CD8-positive, alpha-beta memory T cell (primary cell): ENCODE measurements around the gene RRAD. TPM values are rescaled to one million over a fixed set of nuclear protein-coding genes. Genes with fewer than 3 reads are reported as not detected.
"Not testable (repeated sequence)": the region's sequence is repeated elsewhere in the genome, so short reads cannot be mapped to it uniquely, and the experiment has no call there.

Experiments used
- CTCF ChIA-PET: fragments of 350-600 bp; sonication (Branson Sonifier 250); formaldehyde crosslinking; loops from one replicate; lab custom pipeline; 2021; ENCODE audit warnings: antibody characterized with exemption; lab: Charles Lee
- POLR2A ChIA-PET: fragments of 350-600 bp; sonication (Branson Sonifier 250); formaldehyde crosslinking; loops from one replicate; lab custom pipeline; 2021; ENCODE audit warnings: antibody characterized with exemption; lab: Charles Lee
- DNase-seq, 5 donors: peaks; one replicate each; pipeline versions ENCODE4 v3.0.0 to v3.0.0-alpha.2; 2020 to 2022; ENCODE audit warnings: mixed read lengths in 1 of 5
- H3K27ac ChIP-seq: one replicate; pipeline ENCODE4 v1.7.0; 2013; ENCODE audit warnings: low read depth, mild to moderate bottlenecking, low read length, moderate library complexity
- H3K27me3 ChIP-seq: 2 replicates; pipeline ENCODE4 v1.7.0; 2013; ENCODE audit warnings: low read length, mild to moderate bottlenecking; ENCODE audit not compliant: insufficient read depth, poor library complexity, severe bottlenecking
- H3K36me3 ChIP-seq: 2 replicates; pipeline ENCODE4 v1.7.0; 2013; ENCODE audit warnings: mild to moderate bottlenecking, low read length, moderate library complexity; ENCODE audit not compliant: insufficient read depth
- H3K4me1 ChIP-seq: 2 replicates; pipeline ENCODE4 v1.7.0; 2013; ENCODE audit warnings: mild to moderate bottlenecking, low read length, moderate library complexity; ENCODE audit not compliant: insufficient read depth
- H3K4me3 ChIP-seq: 2 replicates; pipeline ENCODE4 v1.7.0; 2013; ENCODE audit warnings: mild to moderate bottlenecking, low read length
- H3K9me3 ChIP-seq: 2 replicates; pipeline ENCODE4 v1.7.0; 2013; ENCODE audit warnings: mild to moderate bottlenecking, low read length
- H3K27ac Mint-ChIP-seq, 8 donors: one replicate each; pipeline ENCODE4 v1.8.0; 2020 to 2021; ENCODE audit warnings: mixed read lengths in 8 of 8, mild to moderate bottlenecking in 6 of 8, inconsistent platforms in 3 of 8, moderate library complexity in 3 of 8
- H3K27me3 Mint-ChIP-seq, 2 donors: one replicate each; pipeline ENCODE4 v1.8.0; 2020 to 2021; ENCODE audit warnings: mixed read lengths in 2 of 2, mild to moderate bottlenecking in 1 of 2, moderate library complexity in 1 of 2
- H3K36me3 Mint-ChIP-seq, 3 donors: one replicate each; pipeline ENCODE4 v1.8.0; 2020 to 2021; ENCODE audit warnings: mixed read lengths in 3 of 3, inconsistent platforms in 1 of 3, mild to moderate bottlenecking in 1 of 3
- H3K4me1 Mint-ChIP-seq, 3 donors: one replicate each; pipeline ENCODE4 v1.8.0; 2020 to 2021; ENCODE audit warnings: mixed read lengths in 3 of 3, inconsistent platforms in 1 of 3, mild to moderate bottlenecking in 1 of 3
- H3K4me3 Mint-ChIP-seq, 7 donors: one replicate each; pipeline ENCODE4 v1.8.0; 2020 to 2021; ENCODE audit warnings: mixed read lengths in 7 of 7, mild to moderate bottlenecking in 6 of 7, moderate library complexity in 4 of 7, inconsistent platforms in 2 of 7
- H3K9me3 Mint-ChIP-seq, 5 donors: one replicate each; pipeline ENCODE4 v1.8.0; 2020 to 2022; ENCODE audit warnings: mixed read lengths in 5 of 5, mild to moderate bottlenecking in 3 of 5, moderate library complexity in 2 of 5, inconsistent platforms in 1 of 5
- polyA plus RNA-seq: library from polyadenylated mRNA; unstranded; fragments of 300-500 nt; fragmentation: Illumina TruSeq; gene quantifications from one replicate; pipeline ENCODE4 v1.2.3, GENCODE V29; 2021
- total RNA-seq, 2 experiments: library from RNA; stranded (reverse); gene quantifications; one replicate each; pipeline ENCODE4 v1.2.3, GENCODE V29; 2021

Gene RRAD
- total and polyA plus RNA-seq, 3 experiments from 2014 or later = 0.60 to 0.88 TPM; not detected in 1

DNA sequence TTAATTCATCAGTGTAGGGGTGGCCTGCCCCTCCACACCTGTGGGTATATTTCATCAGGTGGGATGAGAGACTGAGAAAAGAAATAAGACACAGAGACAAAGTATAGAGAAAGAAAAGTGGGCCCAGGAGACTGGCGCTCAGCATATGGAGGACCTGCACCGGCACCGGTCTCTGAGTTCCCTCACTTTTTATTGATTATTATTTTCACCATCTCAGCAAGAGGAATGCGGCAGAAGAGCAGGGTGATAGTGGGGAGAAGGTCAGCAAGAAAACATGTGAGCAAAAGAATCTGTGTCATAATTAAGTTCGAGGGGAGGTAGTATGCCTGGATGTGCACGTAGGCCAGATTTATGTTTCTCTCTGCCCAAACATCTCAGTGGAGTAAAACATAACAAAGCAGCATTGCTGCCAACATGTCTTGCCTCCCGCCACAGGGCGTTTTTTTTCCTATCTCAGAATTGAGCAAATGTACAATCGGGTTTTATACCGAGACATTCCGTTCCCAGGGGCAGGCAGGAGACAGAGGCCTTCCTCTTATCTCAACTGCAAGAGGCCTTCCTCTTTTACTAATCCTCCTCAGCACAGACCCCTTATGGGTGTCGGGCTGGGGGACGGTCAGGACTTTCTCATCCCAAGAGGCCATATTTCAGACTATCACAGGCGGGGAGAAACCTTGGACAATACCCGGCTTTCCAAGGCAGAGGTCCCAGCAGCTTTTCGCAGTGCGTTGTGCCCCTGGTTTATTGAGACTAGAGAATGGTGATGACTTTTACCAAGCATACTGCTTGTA lies 30.2 kb upstream of the RRAD start:
- H3K4me1 ChIP-seq, DNase-seq, H3K4me3 ChIP-seq, H3K9me3 ChIP-seq, H3K9me3 Mint-ChIP-seq, H3K27ac ChIP-seq, H3K36me3 ChIP-seq, H3K27ac Mint-ChIP-seq, CTCF ChIA-PET, H3K27me3 ChIP-seq, POLR2A ChIA-PET, H3K4me1 Mint-ChIP-seq, H3K4me3 Mint-ChIP-seq: not testable (repeated sequence)
- H3K36me3 Mint-ChIP-seq = peaks cover 0 to 11% (median 0%) of the 10 kb centered on the region in 3 donors
- peaks cover 17 to 29% of the 10 kb centered on the region in 2 donors for H3K27me3 Mint-ChIP-seq

GRCh38 chr16:66954097-66954659 lies 28.8 kb upstream of the RRAD start:
- Mint-ChIP-seq H3K9me3 (peaks cover 0 to 4% (median 0%) of the 10 kb centered on the region in 5 donors), H3K27ac (peak overlapping the region in 2 of 8 donors; percentile 31 to 40), H3K4me3 (peak overlapping the region in 1 of 7 donors; percentile 11), H3K27me3 (peaks cover 24 to 42% of the 10 kb centered on the region in 2 donors), H3K4me1 (peaks cover 0 to 6% (median 3%) of the 10 kb centered on the region in 3 donors), H3K36me3 (peaks cover 0 to 11% (median 0%) of the 10 kb centered on the region in 3 donors)
- ChIA-PET POLR2A (no interaction called here), CTCF (interaction anchor here (0.7 to 2.4 kb wide), 11 partner anchors 11 to 244 kb away, joined by 3 to 6 read pairs (median 3); no protein-coding TSS in a partner anchor)
- Histone ChIP-seq H3K36me3 (no peaks in the 10 kb centered on the region), H3K9me3 (no peaks in the 10 kb centered on the region), H3K27ac (no peak overlapping the region), H3K4me3 (no peak overlapping the region), H3K27me3 (peaks cover 12% of the 10 kb centered on the region), H3K4me1 (no peaks in the 10 kb centered on the region)
- peak; percentile 52 to 77 (median 58) for DNase-seq

DNA sequence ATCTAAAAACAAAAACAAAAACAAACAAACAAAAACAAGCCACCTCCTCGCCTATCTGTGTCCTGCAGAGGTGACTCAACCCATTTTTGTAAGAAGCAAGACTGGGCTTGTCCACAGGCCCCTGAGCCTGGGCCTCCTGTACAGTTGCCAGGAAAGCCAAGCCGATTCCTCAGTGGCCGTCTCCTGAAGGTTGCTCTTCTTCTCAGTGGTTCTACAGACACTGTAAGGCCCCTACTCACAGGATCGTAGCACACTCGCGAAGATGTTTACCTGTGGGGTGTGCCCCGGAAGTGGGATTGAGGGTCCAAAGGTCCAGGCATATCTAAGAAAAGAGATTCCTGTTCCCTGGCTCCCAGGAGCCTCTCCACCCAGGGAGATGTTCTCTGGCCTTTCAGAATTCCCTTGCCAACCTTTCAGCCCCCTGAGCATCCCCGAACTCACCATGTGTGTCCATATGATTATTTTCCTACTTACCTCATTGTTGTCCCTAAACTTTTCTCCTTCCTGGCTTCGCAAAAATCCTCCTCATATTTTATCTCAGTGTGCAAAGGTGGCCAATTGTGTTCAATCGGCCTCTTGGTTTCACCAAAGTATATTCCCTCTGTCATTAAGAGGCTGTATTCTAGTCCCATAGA lies 28.2 kb upstream of the RRAD start:
- DNase-seq = no peak
- Histone ChIP-seq H3K4me1 (peaks cover 3% of the 10 kb centered on the region), H3K27ac (no peak overlapping the region), H3K36me3 (no peaks in the 10 kb centered on the region), H3K9me3 (no peaks in the 10 kb centered on the region), H3K27me3 (peaks cover 16% of the 10 kb centered on the region), H3K4me3 (no peak overlapping the region)
- CTCF ChIA-PET = interaction anchor here (0.7 to 2.4 kb wide), 12 partner anchors 10 to 245 kb away, joined by 3 to 6 read pairs (median 4); no protein-coding TSS in a partner anchor
- H3K4me3 Mint-ChIP-seq = peak overlapping the region in 1 of 7 donors; percentile 11
- H3K36me3 Mint-ChIP-seq = peaks cover 0 to 11% (median 0%) of the 10 kb centered on the region in 3 donors
- peaks cover 0 to 11% (median 4%) of the 10 kb centered on the region in 3 donors for H3K4me1 Mint-ChIP-seq
- H3K9me3 Mint-ChIP-seq = peaks cover 0 to 4% (median 0%) of the 10 kb centered on the region in 5 donors
- peak overlapping the region in 1 of 8 donors; percentile 40 for H3K27ac Mint-ChIP-seq
- H3K27me3 Mint-ChIP-seq = peaks cover 29 to 48% of the 10 kb centered on the region in 2 donors
- POLR2A ChIA-PET = interaction anchor here (1.1 kb wide), 1 partner anchor 10 kb away, joined by 3 read pairs; no protein-coding TSS in a partner anchor

GRCh38 chr16:66952430-66953110 lies 27.2 kb upstream of the RRAD start:
- ChIA-PET POLR2A (interaction anchor here (1.1 kb wide), 1 partner anchor 9 kb away, joined by 3 read pairs; no protein-coding TSS in a partner anchor), CTCF (interaction anchor here (1.1 to 2.4 kb wide), 4 partner anchors 13 to 203 kb away, joined by 4 to 6 read pairs (median 5); no protein-coding TSS in a partner anchor)
- Mint-ChIP-seq H3K9me3 (peaks cover 0 to 4% (median 0%) of the 10 kb centered on the region in 5 donors), H3K27me3 (peaks cover 26 to 53% of the 10 kb centered on the region in 2 donors), H3K4me1 (peaks cover 6 to 19% (median 10%) of the 10 kb centered on the region in 3 donors), H3K36me3 (peaks cover 0 to 11% (median 0%) of the 10 kb centered on the region in 3 donors), H3K4me3 (no peak overlapping the region), H3K27ac (no peak overlapping the region)
- Histone ChIP-seq H3K27ac (no peak overlapping the region), H3K36me3 (no peaks in the 10 kb centered on the region), H3K4me1 (peaks cover 7% of the 10 kb centered on the region), H3K9me3 (no peaks in the 10 kb centered on the region), H3K4me3 (no peak overlapping the region), H3K27me3 (peaks cover 16% of the 10 kb centered on the region)
- no peak for DNase-seq

GRCh38 chr16:66950971-66951790 lies 25.8 kb upstream of the RRAD start:
- Histone ChIP-seq H3K36me3 (no peaks in the 10 kb centered on the region), H3K4me3 (no peak overlapping the region), H3K4me1 (peaks cover 7% of the 10 kb centered on the region), H3K27me3 (peaks cover 16% of the 10 kb centered on the region), H3K9me3 (no peaks in the 10 kb centered on the region), H3K27ac (no peak overlapping the region)
- Mint-ChIP-seq H3K36me3 (peaks cover 0 to 11% (median 0%) of the 10 kb centered on the region in 3 donors), H3K9me3 (peaks cover 0 to 4% (median 0%) of the 10 kb centered on the region in 5 donors), H3K27ac (peak overlapping the region in 1 of 8 donors; percentile 42), H3K27me3 (peaks cover 26 to 52% of the 10 kb centered on the region in 2 donors), H3K4me1 (peaks cover 13 to 25% (median 18%) of the 10 kb centered on the region in 3 donors), H3K4me3 (peak overlapping the region in 1 of 7 donors; percentile 29)
- CTCF ChIA-PET = interaction anchor here (0.7 to 2.0 kb wide), 2 partner anchors 152 to 205 kb away, joined by 3 to 6 read pairs; no protein-coding TSS in a partner anchor
- no peak for DNase-seq
- POLR2A ChIA-PET = no interaction called here

DNA sequence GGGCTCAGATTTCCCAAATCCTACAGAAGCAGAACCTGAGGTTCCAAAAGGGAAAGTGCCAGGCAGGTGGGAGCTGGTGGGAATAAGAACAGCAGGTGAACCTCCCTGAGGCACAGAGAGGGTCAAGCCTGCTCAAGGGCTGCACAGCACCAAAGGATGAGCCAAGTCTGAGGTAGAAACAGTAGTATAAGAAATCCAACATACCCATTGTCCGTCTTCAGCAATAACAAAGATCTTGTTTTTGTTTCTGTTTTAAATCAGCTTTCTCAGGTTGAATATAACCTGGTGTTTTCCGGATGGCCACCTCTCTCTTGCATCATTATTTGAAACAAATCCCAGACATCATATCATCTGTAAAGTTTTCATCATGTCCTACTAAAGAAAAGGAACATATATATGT lies 25.1 kb upstream of the RRAD start:
- no peak overlapping the region for H3K27ac Mint-ChIP-seq
- H3K36me3 ChIP-seq = no peaks in the 10 kb centered on the region
- ChIA-PET CTCF (interaction anchor here (1.1 to 1.6 kb wide), 2 partner anchors 9 to 235 kb away, joined by 3 to 4 read pairs; no protein-coding TSS in a partner anchor), POLR2A (no interaction called here)
- H3K27ac ChIP-seq = no peak overlapping the region
- H3K9me3 Mint-ChIP-seq = peaks cover 0 to 4% (median 0%) of the 10 kb centered on the region in 5 donors
- H3K4me3 ChIP-seq = no peak overlapping the region
- no peak for DNase-seq
- H3K36me3 Mint-ChIP-seq = peaks cover 0 to 11% (median 0%) of the 10 kb centered on the region in 3 donors
- H3K4me1 ChIP-seq = peaks cover 7% of the 10 kb centered on the region
- peaks cover 13 to 25% (median 18%) of the 10 kb centered on the region in 3 donors for H3K4me1 Mint-ChIP-seq
- H3K27me3 Mint-ChIP-seq = peaks cover 26 to 49% of the 10 kb centered on the region in 2 donors
- H3K27me3 ChIP-seq = peaks cover 16% of the 10 kb centered on the region
- H3K4me3 Mint-ChIP-seq = peak overlapping the region in 1 of 7 donors; percentile 29
- no peaks in the 10 kb centered on the region for H3K9me3 ChIP-seq
